ENCODE data around the gene RIPPLY1. TPM values are rescaled to one million over a fixed set of nuclear protein-coding genes. Genes with fewer than 3 reads are reported as not detected.

RIPPLY1 gene, protein sequence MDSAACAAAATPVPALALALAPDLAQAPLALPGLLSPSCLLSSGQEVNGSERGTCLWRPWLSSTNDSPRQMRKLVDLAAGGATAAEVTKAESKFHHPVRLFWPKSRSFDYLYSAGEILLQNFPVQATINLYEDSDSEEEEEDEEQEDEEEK
- total RNA-seq (ENCODE audit: low replicate concordance): not detected in 2 replicates

DNA sequence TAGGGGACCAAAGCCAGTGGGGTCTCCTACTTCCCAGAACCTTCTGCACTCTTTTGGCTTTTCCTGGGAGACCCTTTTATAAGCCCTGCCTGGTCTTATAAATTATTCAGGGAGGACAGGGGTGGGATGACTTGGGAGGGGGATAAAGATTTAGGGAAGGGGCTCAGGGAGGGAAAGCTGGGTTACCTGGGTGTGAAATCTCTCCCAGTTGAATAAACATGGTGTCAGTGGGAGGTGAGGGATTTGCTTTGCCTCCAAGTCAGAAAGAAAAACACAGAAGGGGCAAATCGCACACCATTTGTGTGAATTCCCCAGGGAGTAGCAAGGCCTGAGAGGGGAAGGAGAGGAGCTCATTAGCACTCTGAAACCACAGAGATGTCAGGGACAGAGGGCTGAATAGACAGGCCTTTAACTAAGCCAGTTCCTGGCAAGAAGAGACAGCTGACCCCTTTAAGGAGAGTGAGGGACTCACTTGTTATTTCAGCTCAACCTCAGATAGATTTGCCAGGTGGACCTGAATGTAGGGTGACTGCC lies at the start of gene RIPPLY1:
Gene RIPPLY1 (minus strand): TSS at position 51 of the 534 bp plus-strand sequence. CDS start 54 bp downstream, outside the sequence.

DNA sequence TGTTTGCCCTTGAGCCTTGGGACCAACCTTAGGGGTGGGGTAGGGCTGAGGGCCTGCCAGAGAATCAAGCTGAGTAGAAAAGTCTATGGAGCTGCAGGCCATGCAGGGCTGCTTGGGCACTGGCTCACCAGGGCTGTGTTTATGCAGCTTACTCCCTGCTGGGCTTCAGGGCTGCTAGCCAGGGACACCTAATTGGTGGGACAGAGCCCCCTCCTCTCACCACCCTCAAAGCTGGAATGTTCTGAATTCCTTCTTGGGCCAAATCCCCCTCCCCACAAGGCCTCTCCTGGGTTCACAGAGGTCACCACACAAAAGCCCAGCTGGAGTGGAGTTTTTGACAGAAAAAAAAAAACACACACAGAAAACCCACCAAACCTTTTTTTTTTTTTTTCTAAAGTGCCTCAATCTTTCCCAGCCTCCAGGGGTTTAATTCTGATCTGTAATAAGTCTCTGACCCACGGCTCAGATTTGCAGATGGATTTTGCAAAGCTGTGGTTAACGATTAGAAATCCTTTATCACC lies 16.9 kb upstream of the RIPPLY1 start, which contains the start of gene CLDN2:
Gene CLDN2 (plus strand): TSS at position 471 of the 521 bp plus-strand sequence. CDS start 7,827 bp downstream, outside the sequence.

Other genes starting within 250 kb of the RIPPLY1 start
- 1.1 and 1.6 TPM in 2 replicates for gene RNF128, start 176.6 kb downstream of the RIPPLY1 start, total RNA-seq (ENCODE audit: low replicate concordance)
- gene TBC1D8B, start 100.7 kb downstream of the RIPPLY1 start, total RNA-seq (ENCODE audit: low replicate concordance): 6.6 and 12.1 TPM in 2 replicates
- under 0.01 TPM in 1 of 2 replicates, not detected in the other for gene CLDN2, start 17.1 kb upstream of the RIPPLY1 start, total RNA-seq (ENCODE audit: low replicate concordance)
- 23.5 and 25.9 TPM in 2 replicates for gene MORC4, start 96.9 kb upstream of the RIPPLY1 start, total RNA-seq (ENCODE audit: low replicate concordance)
- 6.3 and 8.4 TPM in 2 replicates for gene RBM41, start 215.5 kb upstream of the RIPPLY1 start, total RNA-seq (ENCODE audit: low replicate concordance)